HL-60/S4 treated with phorbol 12-myristate 13-acetate at 8.2 ng/mL for 4 days and 3 days (cell line): ENCODE data around the gene TNS3.
"Not testable (repeated sequence)": the region's sequence is repeated elsewhere in the genome, so short reads cannot be mapped to it uniquely, and the experiment has no call there.

Experiments used
- in situ Hi-C: fragments of 300-500 bp; cut with MboI; formaldehyde crosslinking; loops from 2 replicates; pipeline ENCODE4 v1.15.0; 2022; ENCODE audit warnings: low sequenced_read_pairs

TNS3 gene

DNA sequence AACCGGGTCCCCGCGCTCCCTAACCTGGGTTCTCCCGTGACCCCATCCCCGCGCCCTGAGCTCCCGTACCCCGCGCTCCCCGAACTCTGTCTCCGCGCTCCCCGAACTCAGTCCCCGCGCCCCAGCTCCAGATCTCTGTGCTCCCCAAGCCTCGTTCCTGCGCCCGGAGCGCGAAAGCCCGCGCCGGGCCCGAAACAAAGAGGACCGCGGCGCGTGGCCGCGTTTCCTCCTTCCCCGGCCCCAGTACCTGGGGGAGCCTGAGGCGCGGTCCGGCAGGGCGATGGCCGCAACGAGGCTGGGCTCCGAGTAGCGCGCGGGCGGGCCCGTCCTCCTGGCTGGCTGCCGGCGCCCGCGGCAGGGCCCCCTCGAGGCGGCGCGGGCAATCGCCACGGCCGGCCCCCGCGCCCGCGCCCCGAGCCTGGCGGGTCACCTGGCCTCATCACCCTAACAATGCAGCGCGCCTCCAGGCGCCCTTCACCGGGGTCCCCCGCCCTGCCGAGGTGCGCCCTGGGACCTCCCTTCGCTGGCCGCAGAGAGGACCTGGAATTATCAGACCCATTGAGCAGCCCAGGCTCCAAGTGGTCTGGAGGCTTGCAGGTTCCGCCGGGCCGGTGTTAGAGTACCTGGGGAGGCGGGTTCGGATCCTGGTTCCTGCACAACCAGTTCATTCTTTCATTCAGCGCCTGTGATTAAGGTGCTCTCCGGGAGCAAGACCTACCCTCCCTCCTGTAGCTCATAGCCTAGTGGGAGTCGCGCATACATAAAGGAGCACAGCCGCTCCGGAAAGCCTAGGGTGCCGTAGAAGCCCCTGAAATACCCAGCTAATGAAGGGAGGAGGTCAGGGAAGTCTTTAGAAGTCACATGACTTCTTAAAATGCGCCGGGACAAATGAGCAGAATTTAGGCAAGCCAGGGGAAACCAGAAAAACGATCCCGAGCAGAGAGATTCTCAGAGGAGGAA lies at the start of gene TNS3:
TSS of gene TNS3 (minus strand) at position 308 of the 960 bp plus-strand sequence. CDS start 142,475 bp downstream, outside the sequence.
- in situ Hi-C loops, result no loop called here

DNA sequence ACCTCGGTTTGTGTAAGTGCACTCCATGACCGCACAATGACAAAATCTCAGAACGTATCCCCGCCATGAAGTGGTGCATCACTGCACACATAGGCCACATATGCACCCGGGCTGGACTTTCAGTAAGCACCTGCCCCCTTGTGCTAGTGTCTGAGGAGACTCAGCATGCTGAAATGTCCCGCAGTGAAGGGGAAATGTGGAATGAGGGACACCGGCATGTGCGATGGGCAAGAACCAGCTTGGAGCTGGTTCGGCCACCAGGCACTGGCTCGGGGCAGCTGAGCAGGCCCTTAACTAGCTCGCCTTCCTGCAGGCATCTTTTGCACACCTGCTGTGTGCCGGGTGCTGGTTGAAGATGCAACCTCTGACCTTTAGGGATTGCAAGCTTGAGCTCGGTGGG lies 49.8 kb upstream of the TNS3 start:
- in situ Hi-C loops, result no loop called here

DNA sequence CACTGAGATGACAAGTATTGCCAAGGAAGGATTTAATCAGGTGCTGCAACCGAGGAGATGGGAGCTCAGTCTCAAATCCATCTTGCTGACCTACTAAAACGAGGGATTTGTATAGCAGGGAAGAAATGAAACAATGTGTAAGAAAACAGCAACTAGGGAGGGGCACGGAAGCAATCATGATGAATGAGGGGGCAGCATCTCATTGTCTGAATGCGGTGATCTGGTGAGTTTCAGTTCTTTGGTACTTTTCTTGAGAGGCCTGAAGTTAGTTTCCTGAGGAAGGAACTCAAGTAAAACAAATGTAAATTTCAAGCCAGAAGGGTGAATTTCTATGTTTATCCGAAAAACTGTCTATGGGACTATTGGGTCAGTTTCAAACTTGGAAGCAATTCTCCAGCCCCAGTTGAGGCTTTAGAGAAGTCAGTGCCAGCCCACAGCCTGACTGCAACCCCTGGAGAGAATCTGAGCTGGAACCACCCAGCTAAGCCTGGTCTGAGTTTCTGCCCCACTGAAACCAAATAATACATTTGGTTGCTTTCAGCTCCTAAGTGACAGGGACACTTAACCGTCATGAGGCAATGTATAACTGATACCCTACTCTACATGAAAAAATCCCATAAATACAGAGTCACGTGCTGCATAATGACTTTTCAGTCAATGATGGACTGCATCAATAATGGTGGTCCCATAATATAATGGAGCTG lies 45.8 kb upstream of the TNS3 start:
- in situ Hi-C loops, result no loop called here

DNA sequence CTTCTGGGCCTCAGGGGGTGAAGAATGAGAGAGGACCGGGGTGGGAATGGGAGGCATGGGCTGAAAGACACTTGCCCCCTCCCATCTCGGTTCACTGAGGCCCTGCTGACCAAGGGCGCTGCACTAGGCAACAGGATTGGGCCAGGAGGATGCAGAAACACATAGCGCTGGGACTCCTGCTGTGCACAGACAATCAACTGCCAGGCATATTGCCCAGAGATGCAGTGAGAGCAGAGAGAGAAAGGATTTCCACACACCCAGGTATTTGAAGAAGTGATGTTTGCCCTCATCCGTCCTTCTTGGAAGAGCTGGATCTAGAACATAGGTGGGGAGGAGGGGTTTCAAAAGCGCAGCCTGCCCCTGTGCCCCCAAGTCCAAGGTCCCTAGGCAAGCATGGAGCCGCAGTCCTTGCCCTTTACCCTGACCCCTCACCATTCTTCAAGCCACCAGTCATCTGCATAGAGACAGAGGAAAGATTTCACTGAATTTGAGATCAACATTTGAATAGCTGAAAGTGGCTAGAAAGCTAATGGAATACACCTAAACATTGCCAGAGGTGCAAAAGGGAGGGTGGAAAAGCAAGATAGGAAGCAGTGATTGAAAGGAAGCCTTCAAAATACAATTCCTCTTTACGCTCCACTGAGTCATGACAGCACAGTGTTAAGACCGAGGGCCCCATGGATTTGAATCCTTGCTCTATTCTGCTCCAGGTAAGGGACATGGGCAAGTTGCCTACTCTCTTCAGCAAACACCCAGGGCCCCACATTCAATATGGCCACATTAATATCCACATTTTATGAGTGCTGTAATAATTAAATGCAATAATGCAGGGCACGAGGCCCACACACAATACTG lies 44.2 kb upstream of the TNS3 start:
- in situ Hi-C loops, result no loop called here

DNA sequence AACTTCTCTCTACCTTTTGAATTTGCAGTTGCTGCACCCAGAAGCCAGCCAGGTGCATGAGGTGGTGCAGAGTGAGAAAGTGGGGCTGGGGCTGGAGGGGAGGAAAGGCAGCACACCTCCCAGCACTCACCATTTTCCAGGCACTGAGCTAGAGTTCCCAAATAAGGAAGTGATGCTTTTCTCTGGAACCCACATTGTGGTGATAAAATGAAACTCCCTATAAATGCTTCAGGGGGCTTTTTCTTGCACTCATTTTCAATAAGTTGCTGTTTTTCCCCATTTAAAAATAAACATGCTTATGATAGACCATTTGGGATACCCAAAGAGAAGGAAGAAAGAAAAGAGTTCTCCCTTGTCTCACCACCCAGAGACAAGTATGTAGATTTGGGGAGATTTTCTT lies 42.8 kb upstream of the TNS3 start:
- in situ Hi-C loops, result no loop called here

DNA sequence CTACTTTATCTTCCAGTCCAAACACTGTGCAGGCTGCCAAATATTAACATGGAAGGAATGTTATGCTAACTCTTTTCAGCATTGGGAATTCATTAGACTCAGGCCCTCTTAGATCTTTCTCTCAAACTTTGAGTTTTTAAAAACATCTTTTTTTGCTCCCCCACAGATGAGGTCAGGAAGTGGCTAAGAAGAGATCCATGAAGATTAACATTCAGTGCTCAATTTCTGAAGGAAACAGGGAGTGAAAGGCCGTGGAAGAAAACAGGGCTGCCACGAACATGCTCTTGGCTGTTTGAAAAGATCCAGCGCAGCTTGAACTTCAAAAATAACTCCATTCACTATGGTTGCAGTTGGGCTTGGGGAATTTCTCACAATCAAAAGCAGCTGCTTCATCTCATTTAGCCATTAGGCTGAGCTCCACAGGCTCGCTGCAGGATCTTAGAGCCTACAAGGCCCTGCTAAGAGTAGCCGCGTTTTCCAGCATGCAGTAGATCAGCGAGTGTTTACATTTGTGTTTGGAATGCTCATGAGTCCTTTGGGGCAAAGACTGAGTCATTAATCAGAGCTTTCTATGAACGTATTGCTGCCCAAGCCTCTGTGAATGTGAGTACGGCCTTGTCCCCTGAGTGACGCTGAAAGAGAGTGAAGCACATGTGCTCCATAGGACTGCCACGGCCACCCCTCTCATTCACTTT lies 41.2 kb upstream of the TNS3 start:
- in situ Hi-C loops, result no loop called here

DNA sequence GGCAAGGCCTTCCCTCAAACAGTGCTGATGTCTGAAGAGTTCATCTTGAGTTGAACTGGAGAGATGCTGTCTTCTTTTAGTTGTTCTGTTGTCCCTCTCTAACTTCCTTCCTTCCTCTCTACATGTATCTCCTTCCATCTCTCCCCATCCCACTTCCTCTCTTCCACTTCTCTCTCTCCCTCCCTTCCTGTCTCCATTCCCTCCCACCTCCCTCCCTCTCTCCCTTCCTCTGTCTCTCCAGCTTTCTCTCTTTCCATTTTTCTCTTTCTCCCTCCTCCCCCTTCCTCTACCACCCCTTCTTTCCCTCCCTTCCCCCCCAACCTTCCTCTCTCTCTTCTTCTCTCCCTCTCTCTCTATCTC lies 40.7 kb upstream of the TNS3 start:
- in situ Hi-C loops, result no loop called here

DNA sequence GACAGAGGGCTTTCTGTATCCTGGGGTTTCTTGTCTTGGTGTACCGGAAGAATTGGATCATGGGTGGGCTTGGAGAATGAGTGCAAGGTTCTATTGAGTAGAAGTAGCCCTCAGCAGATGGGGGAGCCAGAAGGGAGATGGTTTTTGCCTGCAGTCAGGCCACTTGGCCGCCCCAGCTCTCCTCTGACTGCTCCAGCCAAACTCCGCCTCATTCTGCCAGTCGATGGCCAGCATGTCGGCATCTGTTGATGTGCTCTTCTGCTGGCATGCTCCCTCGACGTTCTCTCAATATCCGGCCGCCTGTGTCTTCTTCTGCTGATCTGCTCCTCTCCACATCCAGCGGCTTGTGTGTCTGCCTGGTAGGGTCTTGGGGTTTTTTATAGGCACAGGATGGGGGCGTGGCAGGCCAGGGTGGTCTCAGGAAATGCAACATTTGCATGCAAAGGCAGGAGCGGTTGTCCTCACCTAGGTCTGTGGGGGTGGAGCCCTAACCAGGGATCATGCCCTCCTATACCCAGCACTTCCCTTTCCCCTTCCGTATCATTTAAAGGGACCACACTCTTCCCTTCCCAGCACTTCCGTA lies 40.2 kb upstream of the TNS3 start:
- in situ Hi-C loops, result no loop called here

DNA sequence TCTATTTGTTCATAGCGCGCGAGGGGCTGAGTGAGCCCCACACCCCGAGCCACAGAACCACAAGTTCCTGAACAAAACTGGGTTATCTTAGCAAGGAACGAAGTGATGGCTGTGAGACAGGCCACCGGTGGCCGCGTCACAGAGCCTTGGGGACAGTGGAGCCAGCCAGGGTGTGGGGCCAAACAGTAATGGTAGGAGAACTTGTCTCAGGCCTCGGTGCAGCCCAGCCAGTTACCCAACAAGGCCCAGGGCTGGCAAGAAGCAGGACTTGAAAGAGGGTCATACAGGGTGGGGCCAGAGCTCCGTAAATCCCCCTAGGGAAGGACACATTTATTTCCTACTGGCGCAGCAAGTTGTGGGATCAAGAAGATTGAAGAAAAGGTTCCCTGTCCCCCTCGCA lies 39.4 kb upstream of the TNS3 start:
- in situ Hi-C loops, result no loop called here

DNA sequence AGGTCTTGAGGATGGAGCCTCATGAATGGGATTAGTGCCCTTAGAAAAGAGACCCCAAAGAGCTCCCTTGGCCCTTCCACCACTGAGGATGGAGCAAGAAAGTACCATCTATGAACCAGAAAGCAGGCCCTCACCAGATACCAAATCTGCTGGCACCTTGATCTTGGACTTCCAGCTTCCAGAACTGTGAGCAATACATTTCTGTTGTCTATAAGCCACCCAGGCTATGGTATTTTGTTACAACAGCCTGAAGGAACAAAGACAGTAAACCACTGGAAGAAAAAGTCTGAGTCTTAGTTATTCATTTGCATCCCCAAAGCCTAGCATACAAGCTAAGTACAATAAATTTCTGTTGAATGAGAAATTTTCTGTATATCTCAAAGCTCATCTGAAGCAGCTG lies 37.9 kb upstream of the TNS3 start:
- in situ Hi-C loops, result no loop called here

DNA sequence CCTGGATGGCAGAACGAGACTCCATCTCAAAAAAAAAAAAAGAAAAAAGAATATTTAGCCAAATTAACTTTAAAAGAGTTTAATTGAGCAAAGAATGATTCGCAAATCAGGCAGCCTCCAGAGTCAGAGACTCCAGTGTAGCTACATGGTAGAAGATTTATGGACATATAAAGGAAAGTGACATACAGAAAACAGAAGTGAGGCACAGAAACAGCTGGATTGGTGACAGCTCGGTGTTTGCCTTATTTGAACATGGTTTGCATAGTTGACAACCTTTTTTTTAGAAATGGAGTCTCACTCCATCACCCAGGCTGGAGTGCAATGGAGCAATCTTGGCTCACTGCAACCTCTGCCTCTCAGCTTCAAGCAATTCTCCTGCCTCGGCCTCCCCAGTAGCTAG lies 35.2 kb upstream of the TNS3 start:
- in situ Hi-C loops, result no loop called here

DNA sequence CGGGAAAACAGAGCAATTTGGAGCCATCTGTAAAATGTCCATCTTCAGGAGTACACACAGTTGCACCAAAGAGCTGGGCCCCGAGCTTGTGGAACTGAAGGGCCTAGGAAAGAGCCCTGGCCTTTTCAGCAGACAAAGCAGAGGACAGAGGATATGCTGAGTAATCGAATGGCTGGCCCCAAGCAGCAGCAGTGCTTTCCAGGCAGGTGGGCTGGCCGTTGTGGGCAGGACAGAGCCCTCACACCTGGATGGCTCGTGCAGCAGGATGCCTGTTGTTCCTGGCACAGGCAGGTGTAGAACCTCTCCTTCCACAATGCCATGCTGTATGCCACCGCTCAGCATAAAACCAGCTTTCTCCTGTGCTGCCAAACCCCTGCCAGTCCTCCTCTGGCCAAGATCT lies 32.5 kb upstream of the TNS3 start:
- in situ Hi-C loops, result no loop called here

DNA sequence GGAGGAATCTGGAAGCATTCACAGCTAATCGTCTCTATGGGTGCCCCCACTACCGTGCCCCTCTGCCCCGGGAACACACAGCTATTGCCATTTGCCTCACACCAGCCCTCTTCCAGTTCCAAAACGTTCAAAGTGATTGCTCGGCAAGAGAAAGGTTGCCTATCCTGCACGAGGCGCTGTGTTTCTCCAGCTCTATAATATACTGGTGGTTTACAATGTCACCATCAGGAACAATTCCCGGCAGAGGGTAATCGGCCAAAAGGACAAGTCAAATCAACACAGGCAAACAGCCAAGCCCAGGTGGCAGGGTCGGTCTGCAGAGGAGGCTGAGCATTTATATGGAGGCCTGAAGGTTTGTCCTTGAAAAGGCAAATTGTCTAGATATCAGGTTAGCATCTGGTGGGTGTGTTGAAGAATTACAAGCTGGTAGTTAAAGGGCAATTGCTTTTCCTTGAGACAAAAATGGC lies 29.2 kb upstream of the TNS3 start:
- in situ Hi-C loops, result no loop called here

DNA sequence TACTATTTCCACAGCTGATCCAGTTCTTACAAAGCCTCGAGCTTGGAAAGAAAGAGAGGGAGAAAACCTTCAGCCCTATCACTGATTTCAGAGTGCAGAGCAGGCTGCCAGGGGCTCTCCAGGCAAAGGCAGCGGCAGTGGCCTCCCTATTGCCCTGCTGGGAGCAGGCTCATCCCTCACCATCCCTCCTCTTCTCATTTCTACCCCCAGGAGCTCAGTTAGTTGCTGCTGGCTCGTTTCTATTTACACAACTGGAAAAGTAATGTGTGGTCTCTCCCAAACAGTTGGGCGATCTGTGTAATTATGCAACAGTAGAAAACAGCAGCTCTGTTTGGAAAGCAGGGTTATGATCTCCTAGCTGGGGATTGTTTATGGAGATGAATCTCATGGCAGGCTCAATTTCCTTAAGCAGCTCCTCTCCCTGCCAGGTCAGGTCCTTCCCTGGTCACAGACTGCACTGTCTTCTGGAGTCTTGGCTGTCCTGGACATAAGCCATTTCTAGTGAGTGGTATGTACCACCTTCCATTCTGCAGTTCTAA lies 28.7 kb upstream of the TNS3 start:
- in situ Hi-C loops, result no loop called here

DNA sequence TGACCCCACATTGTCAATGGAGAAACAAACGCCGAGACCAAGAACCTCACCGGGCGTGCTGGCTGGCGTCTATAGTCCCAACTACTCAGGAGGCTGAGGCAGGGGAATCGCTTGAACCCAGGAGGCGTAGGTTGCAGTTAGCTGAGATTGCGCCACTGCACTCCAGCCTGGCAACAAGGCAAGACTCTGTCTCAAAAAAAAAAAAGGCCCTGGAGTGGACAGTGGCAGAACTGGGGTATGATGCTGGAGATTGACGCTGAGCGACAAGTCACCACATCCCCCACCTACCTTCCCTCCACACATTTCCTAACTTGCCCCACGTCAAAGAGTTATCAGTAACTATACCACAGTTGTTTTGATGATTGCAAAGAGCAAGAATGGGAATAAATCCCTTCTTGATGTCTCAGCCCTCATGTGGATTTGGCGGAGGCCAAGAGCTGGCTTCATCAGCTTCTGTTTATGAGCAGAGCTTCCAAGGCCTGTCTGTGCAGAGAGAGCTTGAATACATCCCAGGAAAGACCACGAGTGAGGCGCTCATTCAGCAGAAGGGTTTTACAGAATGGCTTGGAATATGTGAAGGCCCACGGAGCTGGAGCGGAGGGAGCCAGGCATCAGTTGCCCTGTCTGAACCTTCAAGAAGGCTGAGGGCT lies 28.0 kb upstream of the TNS3 start:
- in situ Hi-C loops, result no loop called here

DNA sequence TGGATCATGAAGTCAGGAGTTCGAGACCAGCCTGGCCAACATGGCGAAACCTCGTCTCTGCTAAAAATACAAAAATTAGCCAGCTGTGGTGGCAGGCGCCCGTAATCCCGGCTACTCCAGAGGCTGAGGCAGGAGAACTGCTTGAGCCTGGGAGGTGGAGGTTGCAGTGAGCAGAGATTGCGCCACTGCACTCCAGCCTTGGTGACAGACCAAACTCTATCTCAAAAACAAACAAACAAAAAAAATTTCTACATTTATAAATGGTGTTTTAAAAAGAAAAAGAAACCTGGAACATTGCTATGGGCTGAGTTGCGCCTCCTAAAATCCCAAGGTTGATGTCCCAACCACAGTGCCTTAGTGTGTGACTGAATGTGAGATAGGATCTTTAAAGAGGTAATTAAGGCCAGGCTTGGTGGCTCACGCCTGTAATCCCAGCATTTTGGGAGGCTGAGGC lies 24.7 kb upstream of the TNS3 start:
- in situ Hi-C loops, result not testable (repeated sequence)

DNA sequence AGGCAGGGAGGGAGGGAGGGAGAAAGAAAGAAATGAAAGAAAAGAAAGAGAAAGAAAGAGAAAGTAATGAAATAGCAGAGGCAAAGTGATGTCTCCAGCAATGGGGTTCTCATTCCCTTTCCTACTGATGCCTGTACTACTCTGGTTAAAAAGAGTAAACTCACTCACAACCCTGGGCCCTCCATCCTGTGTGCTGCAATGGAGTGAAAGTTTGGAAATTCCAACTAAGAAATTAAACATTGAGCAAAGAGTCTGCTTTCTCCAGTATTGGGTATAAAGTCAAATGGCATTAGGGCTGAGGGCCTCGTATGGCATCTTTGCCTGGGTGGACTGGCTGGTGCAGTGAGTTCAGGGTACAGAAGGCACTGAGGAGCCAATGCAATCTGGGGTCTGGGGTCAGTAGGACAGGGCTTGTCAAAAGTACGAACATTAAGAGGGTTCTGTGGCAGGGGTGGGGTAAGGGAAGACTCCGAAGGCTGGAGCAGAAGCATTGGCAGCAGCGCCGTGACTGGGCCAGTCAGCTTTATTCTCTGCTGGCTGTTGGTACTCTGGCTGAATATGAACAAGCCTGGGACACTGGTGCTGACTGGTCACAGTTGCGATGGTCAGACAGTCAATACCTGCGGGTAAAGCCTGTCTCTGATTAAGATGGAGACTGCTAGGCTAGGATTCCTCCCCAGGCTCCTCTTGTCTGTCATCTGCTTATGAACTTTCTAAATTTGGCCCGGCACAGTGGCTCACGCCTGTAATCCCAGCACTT lies 24.1 kb upstream of the TNS3 start:
- in situ Hi-C loops, result no loop called here

DNA sequence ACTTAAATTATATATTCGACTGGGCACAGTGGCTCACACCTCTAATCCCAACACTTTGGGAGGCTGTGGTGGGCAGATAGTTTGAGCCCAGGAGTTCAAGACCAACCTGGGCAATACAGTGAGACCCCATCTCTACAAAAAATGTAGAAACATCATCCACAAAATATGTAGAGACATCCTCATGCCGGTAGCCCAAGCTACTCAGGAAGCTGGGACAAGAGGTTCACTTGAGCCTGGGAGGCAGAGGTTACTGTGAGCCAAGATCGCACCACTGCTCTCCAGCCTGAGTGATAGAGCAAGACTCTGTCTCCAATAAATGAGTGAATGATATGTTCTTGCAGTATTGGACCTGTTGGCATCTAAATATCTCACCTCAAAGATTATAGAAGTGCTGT lies 22.6 kb upstream of the TNS3 start:
- in situ Hi-C loops, result no loop called here
